Testis (tissue), 3 donors: ENCODE measurements around the gene BBX. TPM values are rescaled to one million over a fixed set of nuclear protein-coding genes. Genes with fewer than 3 reads are reported as not detected.

ENCODE experiments used
- DNase-seq: peaks from one replicate; pipeline ENCODE4 v3.0.0-alpha.2; 2019
- H3K27ac ChIP-seq, 2 donors: fragments of 200-600 bp; sonication (generic); one replicate each; pipeline ENCODE4 v1.5.1; 2019
- H3K27me3 ChIP-seq: fragments of 200-600 bp; sonication (generic); one replicate; pipeline ENCODE4 v1.5.1; 2019
- H3K36me3 ChIP-seq: fragments of 200-600 bp; sonication (generic); one replicate; pipeline ENCODE4 v1.5.1; 2017; ENCODE audit warnings: low read depth; ENCODE audit errors: missing control alignments
- H3K4me1 ChIP-seq: fragments of 200-600 bp; sonication (generic); one replicate; pipeline ENCODE4 v1.5.1; 2019
- H3K4me3 ChIP-seq, 2 donors: fragments of 200-600 bp; sonication (generic); one replicate each; pipeline ENCODE4 v1.5.1; 2017 to 2019
- H3K9me3 ChIP-seq: fragments of 200-600 bp; sonication (generic); one replicate; pipeline ENCODE4 v1.5.1; 2017
- CTCF ChIP-seq, 3 experiments: fragments of 450-650 bp in 2 of 3; fragments of 200-600 bp in 1 of 3; sonication (generic) in 1 of 3; IDR thresholded peaks; one replicate each; pipeline ENCODE4 v1.5.1; 2016 to 2019; ENCODE audit warnings: antibody characterized with exemption in 3 of 3, mild to moderate bottlenecking in 2 of 3, moderate library complexity in 1 of 3
- POLR2A ChIP-seq: fragments of 450-650 bp; IDR thresholded peaks from one replicate; pipeline ENCODE4 v1.6.1; 2017; ENCODE audit warnings: antibody characterized with exemption, mild to moderate bottlenecking, moderate library complexity
- WGBS, 2 donors: methylation state at CpG; one replicate each; pipeline ENCODE4 v1.1.5; 2018; 5-methylcytosine and 5-hydroxymethylcytosine counted together
- intact Hi-C: fragments of 100-400 bp; cut with DNase I; formaldehyde crosslinking; loops from one replicate; pipeline ENCODE4 v1.15.1; 2023; ENCODE audit warnings: low total_unique reads
- polyA plus RNA-seq: library from polyadenylated mRNA; stranded (reverse); fragments of 350-450 nt; fragmentation: Illumina TruSeq; extraction: RNeasy Lipid Tissue Mini Kit (QIAGEN cat#74804); gene quantifications from one replicate; pipeline ENCODE4 v1.2.3, GENCODE V29; 2014; ENCODE audit warnings: low read depth, low replicate concordance; ENCODE audit not compliant: insufficient read depth
- total RNA-seq, 2 donors: library from RNA; depleted of rRNA; stranded (reverse); fragments of >200 nt; gene quantifications; one replicate each; pipeline ENCODE4 v1.2.3, GENCODE V29; 2016

Gene BBX
- total and polyA plus RNA-seq, 3 donors from 2014 or later, result 93.3 to 317 (median 312) TPM

DNA sequence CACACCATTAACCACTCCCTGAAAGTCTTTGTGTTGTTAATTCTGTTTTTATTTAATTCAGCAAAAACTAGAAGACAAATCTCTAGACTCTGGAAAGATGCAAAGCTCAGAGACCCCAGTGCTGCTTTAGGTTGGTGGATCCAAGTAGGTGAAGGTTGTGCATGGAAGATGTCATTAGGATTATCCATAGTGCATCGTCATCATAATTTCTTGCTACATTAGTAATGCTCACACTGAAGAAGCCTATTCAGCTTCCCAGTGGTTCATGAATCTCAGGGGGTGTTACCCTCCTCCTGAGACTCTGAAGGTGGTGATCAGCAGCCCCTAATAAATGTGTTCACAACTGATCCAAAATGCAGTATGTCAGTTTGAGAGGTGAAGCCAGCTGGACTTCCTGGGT, 295.3 kb downstream of the BBX start:
- Histone ChIP-seq H3K27ac (no peak overlapping the region), H3K36me3 (no peaks in the 10 kb centered on the region), H3K9me3 (no peaks in the 10 kb centered on the region), H3K4me1 (peaks cover 2% of the 10 kb centered on the region), H3K4me3 (no peak overlapping the region), H3K27me3 (no peaks in the 10 kb centered on the region)
- no peak for DNase-seq
- TF ChIP-seq POLR2A, result no peak
- TF ChIP-seq CTCF (IDR thresholded peaks at IDR 0.05), result no peak
- WGBS, 2 donors, result 58 to 74% methylated on average over 1 of the region's 1 CpG
- intact Hi-C loops, result no loop called here

- Histone ChIP-seq H3K27ac (no peak overlapping the region), H3K27me3 (no peaks in the 10 kb centered on the region), H3K4me1 (peaks cover 7% of the 10 kb centered on the region), H3K36me3 (no peaks in the 10 kb centered on the region), H3K9me3 (no peaks in the 10 kb centered on the region), H3K4me3 (no peak overlapping the region)
- 77 to 95% methylated on average over 4 of the region's 4 CpGs for WGBS, 2 donors
- intact Hi-C loops, result no loop called here
- DNase-seq, result no peak
- no peak for TF ChIP-seq POLR2A
- TF ChIP-seq CTCF (IDR thresholded peaks at IDR 0.05), result no peak
Observed at GRCh38 chr3:107819656-107820055, 296.9 kb downstream of the BBX start.

DNA sequence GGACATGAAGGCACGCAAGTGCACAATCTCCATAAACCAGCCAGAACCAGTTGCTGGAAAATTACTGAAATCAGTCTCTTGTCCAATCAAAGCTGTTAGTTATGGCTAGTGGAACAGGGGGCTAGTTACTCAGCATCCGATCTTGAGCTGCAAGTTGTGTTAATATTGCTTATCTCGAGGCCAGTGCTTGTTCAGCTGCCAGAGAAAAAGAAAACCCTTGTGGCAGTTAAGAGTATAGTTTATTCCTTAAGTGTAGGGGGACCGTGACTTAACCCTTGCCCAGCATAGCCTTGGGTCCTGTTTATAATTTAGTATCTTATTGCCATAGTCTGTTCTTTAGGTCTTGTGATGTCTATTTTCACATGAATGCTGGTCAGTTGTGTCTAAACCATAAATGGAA, 299.5 kb downstream of the BBX start:
- TF ChIP-seq CTCF (IDR thresholded peaks at IDR 0.05), result no peak
- DNase-seq, result no peak
- 81% methylated on average over 4 of the region's 4 CpGs for WGBS, 2 donors
- Histone ChIP-seq H3K4me1 (peaks cover 7% of the 10 kb centered on the region), H3K27me3 (no peaks in the 10 kb centered on the region), H3K27ac (no peak overlapping the region), H3K4me3 (no peak overlapping the region), H3K36me3 (no peaks in the 10 kb centered on the region), H3K9me3 (no peaks in the 10 kb centered on the region)
- intact Hi-C loops, result no loop called here

DNA sequence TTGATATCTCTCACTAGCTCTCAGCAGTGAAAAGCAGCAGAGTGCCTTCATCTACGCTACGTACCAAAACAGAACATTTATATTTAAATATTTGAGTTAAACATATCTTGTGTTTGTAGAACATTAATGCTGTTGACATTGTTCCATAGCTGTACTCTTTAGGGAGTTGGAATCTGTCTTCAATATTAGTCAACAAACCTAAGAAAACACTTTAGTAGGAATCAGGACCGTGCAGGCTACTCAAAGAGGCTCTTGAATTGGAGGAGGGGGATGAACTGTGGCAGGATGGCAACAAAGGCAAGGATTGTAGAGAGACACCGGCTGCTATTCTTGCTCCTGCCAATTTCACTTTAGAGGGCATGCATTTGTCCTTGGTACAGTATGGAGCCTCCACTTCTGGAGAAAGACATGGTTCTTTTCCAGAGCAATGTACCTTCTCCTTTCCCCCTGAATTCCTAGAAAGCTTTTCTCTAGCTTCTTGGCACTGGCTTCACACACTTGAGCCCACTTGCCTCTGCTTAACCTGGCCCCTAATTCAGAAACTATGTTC, 302.1 kb downstream of the BBX start:
- no peaks in the 10 kb centered on the region for H3K9me3 ChIP-seq
- peak overlapping the region in 1 of 2 donors; percentile 14 for H3K27ac ChIP-seq
- intact Hi-C loops, result no loop called here
- no peak overlapping the region for H3K4me3 ChIP-seq
- TF ChIP-seq POLR2A, result no peak
- no peak for TF ChIP-seq CTCF (IDR thresholded peaks at IDR 0.05)
- 52 to 56% methylated on average over 4 of the region's 4 CpGs for WGBS, 2 donors
- DNase-seq, result no peak
- no peaks in the 10 kb centered on the region for H3K36me3 ChIP-seq
- H3K4me1 ChIP-seq, result peaks cover 7% of the 10 kb centered on the region
- no peaks in the 10 kb centered on the region for H3K27me3 ChIP-seq

- Histone ChIP-seq H3K27me3 (no peaks in the 10 kb centered on the region), H3K36me3 (no peaks in the 10 kb centered on the region), H3K4me1 (peaks cover 7% of the 10 kb centered on the region), H3K27ac (no peak overlapping the region), H3K9me3 (no peaks in the 10 kb centered on the region), H3K4me3 (no peak overlapping the region)
- 94 to 95% methylated on average over 2 to 5 of the region's 5 CpGs for WGBS, 2 donors
- intact Hi-C loops, result no loop called here
- no peak for DNase-seq
- TF ChIP-seq CTCF (IDR thresholded peaks at IDR 0.05), result no peak
- TF ChIP-seq POLR2A, result no peak
Observed at GRCh38 chr3:107825556-107825955, 302.8 kb downstream of the BBX start.
